Prostate gland (tissue), 2 donors: ENCODE data around the gene CROCC2. TPM values are rescaled to one million over a fixed set of nuclear protein-coding genes. Genes with fewer than 3 reads are reported as not detected.

Experiments
- DNase-seq: peaks from one replicate; pipeline ENCODE4 v3.0.0-alpha.2; 2019; ENCODE audit warnings: low spot score
- H3K27ac ChIP-seq, 2 donors: fragments of 200-600 bp; sonication (generic); 2 replicates each; pipeline ENCODE4 v1.5.1; 2017 to 2019
- H3K27me3 ChIP-seq: fragments of 200-600 bp; sonication (generic); replicated peaks from 2 replicates; pipeline ENCODE4 v1.5.1; 2019; ENCODE audit not compliant: insufficient read depth
- H3K36me3 ChIP-seq, 2 donors: fragments of 200-600 bp; sonication (generic); 1 replicate in 1 of 2; 2 replicates in 1 of 2; pipeline versions ENCODE4 v1.5.1 to v1.8.1; 2017 to 2019
- H3K4me1 ChIP-seq: fragments of 200-600 bp; sonication (generic); replicated peaks from 2 replicates; pipeline ENCODE4 v1.5.1; 2019
- H3K4me3 ChIP-seq, 2 donors: fragments of 200-600 bp; sonication (generic); 2 replicates each; pipeline ENCODE4 v1.5.1; 2017 to 2019
- H3K9me3 ChIP-seq: fragments of 200-600 bp; sonication (generic); 2 replicates; pipeline ENCODE4 v1.5.1; 2017
- CTCF ChIP-seq, 4 experiments: fragments of 200-600 bp in 2 of 4; fragments of 450-650 bp in 2 of 4; sonication (generic) in 2 of 4; IDR thresholded peaks; 1 replicate in 3 of 4; 2 replicates in 1 of 4; pipeline ENCODE4 v1.5.1; 2016 to 2019; ENCODE audit warnings: antibody characterized with exemption in 4 of 4, mild to moderate bottlenecking in 2 of 4, moderate library complexity in 2 of 4
- POLR2A ChIP-seq: fragments of 450-650 bp; IDR thresholded peaks from one replicate; pipeline ENCODE4 v1.6.1; 2016; ENCODE audit warnings: antibody characterized with exemption, mild to moderate bottlenecking
- POLR2AphosphoS5 ChIP-seq: sonication (generic); formaldehyde crosslinking; IDR thresholded peaks from one replicate; pipeline ENCODE4 v1.6.1; 2017; ENCODE audit warnings: antibody characterized with exemption
- WGBS: methylation state at CpG from one replicate; pipeline ENCODE4 v1.1.5; 2018; 5-methylcytosine and 5-hydroxymethylcytosine counted together
- intact Hi-C: fragments of 100-400 bp; cut with DNase I; formaldehyde crosslinking; loops from one replicate; pipeline ENCODE4 v1.14.2; 2022
- total RNA-seq, 2 donors: library from RNA; depleted of rRNA; stranded (reverse); fragments of >200 nt; gene quantifications; one replicate each; pipeline ENCODE4 v1.1.0, GENCODE V29; 2016

Gene CROCC2
- total RNA-seq, 2 donors from 2014 or later = 0.23 TPM; not detected in 1

- DNase-seq = no peak
- Histone ChIP-seq H3K27ac (peak overlapping the region; percentile 72), H3K9me3 (no peaks in the 10 kb centered on the region), H3K4me3 (no peak overlapping the region), H3K36me3 (no peaks in the 10 kb centered on the region), H3K4me1 (peaks cover 19% of the 10 kb centered on the region), H3K27me3 (no peaks in the 10 kb centered on the region)
- WGBS = 44% methylated on average over 22 of the region's 23 CpGs
- TF ChIP-seq POLR2A = no peak
- TF ChIP-seq CTCF (IDR thresholded peaks at IDR 0.05) = no peak
- peak; percentile 30 for TF ChIP-seq POLR2AphosphoS5
- intact Hi-C loops = no loop called here
Observed at GRCh38 chr2:240898731-240899467, 7.2 kb upstream of the CROCC2 start.

GRCh38 chr2:240899468-240899865, 6.7 kb upstream of the CROCC2 start:
- DNase-seq = no peak
- intact Hi-C loops = no loop called here
- no peaks in the 10 kb centered on the region for H3K9me3 ChIP-seq
- TF ChIP-seq POLR2AphosphoS5 (no peak), POLR2A (no peak), CTCF (IDR thresholded peaks at IDR 0.05) (no peak)
- H3K4me1 ChIP-seq = peaks cover 19% of the 10 kb centered on the region
- peak overlapping the region in 1 of 2 donors; percentile 72 for H3K27ac ChIP-seq
- no peaks in the 10 kb centered on the region for H3K36me3 ChIP-seq
- no peaks in the 10 kb centered on the region for H3K27me3 ChIP-seq
- 90% methylated on average over 8 of the region's 19 CpGs for WGBS
- no peak overlapping the region for H3K4me3 ChIP-seq

GRCh38 chr2:240900141-240900860, 5.8 kb upstream of the CROCC2 start:
- intact Hi-C loops = no loop called here
- TF ChIP-seq CTCF (IDR thresholded peaks at IDR 0.05) = no peak
- TF ChIP-seq POLR2AphosphoS5 = no peak
- no peak for TF ChIP-seq POLR2A
- no peak overlapping the region for H3K4me3 ChIP-seq
- 90% methylated on average over 27 of the region's 27 CpGs for WGBS
- H3K27me3 ChIP-seq = no peaks in the 10 kb centered on the region
- no peaks in the 10 kb centered on the region for H3K36me3 ChIP-seq
- H3K9me3 ChIP-seq = no peaks in the 10 kb centered on the region
- H3K27ac ChIP-seq = no peak overlapping the region
- H3K4me1 ChIP-seq = peaks cover 19% of the 10 kb centered on the region
- no peak for DNase-seq

GRCh38 chr2:240901986-240902614, 4.0 kb upstream of the CROCC2 start:
- Histone ChIP-seq H3K4me3 (no peak overlapping the region), H3K9me3 (no peaks in the 10 kb centered on the region), H3K36me3 (no peaks in the 10 kb centered on the region), H3K27ac (no peak overlapping the region), H3K27me3 (no peaks in the 10 kb centered on the region), H3K4me1 (peaks cover 12% of the 10 kb centered on the region)
- no peak for DNase-seq
- WGBS = 87% methylated on average over 13 of the region's 14 CpGs
- intact Hi-C loops = no loop called here
- no peak for TF ChIP-seq POLR2A

DNA sequence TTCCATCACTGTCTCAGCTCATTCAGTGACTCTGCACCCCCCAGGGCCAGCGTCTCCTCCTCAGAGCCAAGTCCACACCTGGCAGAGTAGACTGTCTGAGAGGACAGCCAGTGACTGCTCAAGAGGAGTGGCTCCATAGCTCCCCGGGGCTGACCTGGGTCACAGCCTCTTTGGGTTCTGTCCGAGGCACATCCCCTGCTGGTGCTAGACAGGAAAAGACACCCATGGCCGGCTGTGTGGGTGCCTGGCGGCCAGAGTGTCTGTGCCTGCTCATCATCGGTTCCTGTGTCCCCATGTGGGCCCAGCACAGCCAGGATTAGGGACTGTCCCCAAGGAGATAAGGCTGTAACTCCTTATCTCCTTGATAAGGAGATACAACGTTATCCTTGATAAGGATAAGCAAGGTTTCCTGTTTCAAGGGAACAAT, 3.5 kb upstream of the CROCC2 start:
- Histone ChIP-seq H3K27ac (no peak overlapping the region), H3K9me3 (no peaks in the 10 kb centered on the region), H3K36me3 (no peaks in the 10 kb centered on the region), H3K27me3 (no peaks in the 10 kb centered on the region), H3K4me3 (no peak overlapping the region), H3K4me1 (peaks cover 11% of the 10 kb centered on the region)
- 61% methylated on average over 7 of the region's 7 CpGs for WGBS
- TF ChIP-seq POLR2AphosphoS5 (no peak), CTCF (IDR thresholded peaks at IDR 0.05) (no peak)
- no peak for DNase-seq
- intact Hi-C loops = no loop called here
